C4-2B (cell line): ENCODE results near the gene GPS1.
A peak's percentile ranks its signal among the peaks of the same experiment; 100 is the strongest.

Experiments
- H3K27ac ChIP-seq: fragments of 450-650 bp; 2 replicates; pipeline ENCODE4 v1.5.1; 2017
- ZFX ChIP-seq: fragments of 450-650 bp; IDR thresholded peaks from 2 replicates; pipeline ENCODE4 v1.6.1; 2017
- TF ChIP-seq, protein P1 (sequence below): fragments of 450-650 bp; conservative IDR thresholded peaks from 2 replicates; pipeline ENCODE4 v1.5.1; 2017; ENCODE audit warnings: mild to moderate bottlenecking

GPS1 gene

DNA sequence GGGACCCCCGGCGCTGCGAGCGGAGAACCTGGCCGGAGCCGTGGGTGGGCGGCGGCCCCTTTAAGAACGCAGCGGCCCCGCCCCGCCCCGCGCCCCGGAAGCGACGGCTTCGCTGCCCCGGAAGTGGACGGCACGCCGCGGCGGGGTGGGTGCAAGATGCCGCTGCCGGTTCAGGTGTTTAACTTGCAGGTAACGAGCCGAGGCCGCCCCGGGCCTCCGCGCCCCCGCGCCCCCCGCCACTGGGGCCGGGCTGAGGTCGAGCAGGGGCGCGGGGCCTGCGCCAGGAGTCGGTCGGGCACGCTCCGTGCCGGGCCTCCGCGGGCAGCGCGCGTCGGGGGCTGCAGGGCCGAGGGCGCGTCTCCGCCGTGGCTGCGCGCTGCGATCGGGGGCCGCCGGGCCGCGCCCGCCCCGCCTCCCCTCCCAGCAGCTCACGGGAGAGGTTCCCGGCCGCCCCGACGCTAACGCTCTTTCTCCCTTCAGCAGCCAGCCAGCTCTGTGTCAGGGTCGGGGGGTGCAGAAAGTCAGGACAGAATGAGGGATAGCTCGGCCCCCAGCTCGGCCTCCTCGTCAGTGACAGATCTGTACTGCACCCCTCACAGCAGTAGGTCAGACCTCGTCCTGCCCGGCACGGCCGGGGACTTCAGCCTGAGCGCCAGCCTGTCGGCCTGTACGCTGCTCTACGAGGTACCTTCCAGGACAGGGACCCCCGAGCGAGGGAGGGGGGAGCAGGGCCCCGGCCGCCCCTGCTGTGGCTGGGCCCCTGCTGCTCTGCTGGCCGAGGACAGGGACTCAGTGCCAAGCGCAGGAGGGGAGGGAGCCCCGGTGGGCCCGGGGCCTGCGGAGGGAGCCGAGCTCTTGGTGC is at the start of gene GPS1, which contains the start of gene RFNG:
Gene GPS1 (plus strand): TSS at position 123 of the 862 bp plus-strand sequence. CDS start 34 bp downstream, at position 157.
Gene RFNG (minus strand): TSS at position 36 of the 862 bp plus-strand sequence. CDS start 45 bp downstream, outside the sequence.
- TF ChIP-seq, protein P1, sequence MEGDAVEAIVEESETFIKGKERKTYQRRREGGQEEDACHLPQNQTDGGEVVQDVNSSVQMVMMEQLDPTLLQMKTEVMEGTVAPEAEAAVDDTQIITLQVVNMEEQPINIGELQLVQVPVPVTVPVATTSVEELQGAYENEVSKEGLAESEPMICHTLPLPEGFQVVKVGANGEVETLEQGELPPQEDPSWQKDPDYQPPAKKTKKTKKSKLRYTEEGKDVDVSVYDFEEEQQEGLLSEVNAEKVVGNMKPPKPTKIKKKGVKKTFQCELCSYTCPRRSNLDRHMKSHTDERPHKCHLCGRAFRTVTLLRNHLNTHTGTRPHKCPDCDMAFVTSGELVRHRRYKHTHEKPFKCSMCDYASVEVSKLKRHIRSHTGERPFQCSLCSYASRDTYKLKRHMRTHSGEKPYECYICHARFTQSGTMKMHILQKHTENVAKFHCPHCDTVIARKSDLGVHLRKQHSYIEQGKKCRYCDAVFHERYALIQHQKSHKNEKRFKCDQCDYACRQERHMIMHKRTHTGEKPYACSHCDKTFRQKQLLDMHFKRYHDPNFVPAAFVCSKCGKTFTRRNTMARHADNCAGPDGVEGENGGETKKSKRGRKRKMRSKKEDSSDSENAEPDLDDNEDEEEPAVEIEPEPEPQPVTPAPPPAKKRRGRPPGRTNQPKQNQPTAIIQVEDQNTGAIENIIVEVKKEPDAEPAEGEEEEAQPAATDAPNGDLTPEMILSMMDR = no peak
- TF ChIP-seq ZFX = peak; percentile 77
- peak within 1 kb of the TSS; percentile 75 for H3K27ac ChIP-seq

DNA sequence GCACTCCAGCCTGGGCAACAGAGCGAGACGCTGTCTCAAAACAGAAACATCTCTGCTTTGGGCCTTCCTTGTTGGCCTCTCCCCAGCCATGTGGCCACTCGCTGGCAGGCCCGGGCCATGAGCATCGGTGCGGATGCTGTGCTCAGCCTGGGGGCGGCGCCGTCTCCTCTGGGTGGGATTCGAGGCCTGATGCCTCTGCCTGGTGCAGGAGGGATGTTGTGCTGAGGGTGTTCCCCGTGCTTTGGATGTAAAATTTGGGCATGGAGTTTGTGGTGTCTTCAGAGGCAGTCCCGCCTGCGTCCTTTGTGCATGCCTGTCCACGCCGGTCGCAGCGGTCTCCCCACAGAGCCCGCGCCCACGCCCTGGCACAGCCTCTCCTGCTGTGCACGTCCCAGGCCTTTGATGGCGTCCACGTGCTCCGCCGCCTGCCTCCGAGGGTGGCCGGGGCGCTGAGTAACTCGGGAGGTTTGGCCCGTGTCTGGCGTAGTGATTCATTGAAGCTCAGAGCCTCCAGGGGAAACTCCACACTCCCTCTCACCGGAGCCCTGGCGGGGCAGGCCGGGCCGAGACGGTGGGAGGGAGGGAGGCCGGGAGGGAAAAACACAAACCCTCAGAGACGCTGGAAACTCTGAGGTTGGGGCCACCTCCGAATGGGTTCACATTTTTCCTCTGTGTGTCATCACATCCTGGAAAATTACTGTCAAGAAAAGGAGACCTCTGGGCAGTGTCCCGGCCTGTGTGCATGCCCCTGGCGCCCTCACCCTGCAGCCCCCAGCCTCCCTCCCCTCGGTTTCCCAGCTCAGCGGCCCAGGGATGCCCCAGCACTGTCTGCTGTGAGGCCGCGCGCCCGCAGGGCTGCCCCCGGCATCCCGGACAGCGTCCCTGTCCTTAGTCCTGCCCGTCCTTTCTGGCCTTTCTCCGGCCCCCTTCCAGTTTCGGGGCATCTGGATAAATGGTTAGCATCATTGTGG is 48.0 kb upstream of the GPS1 start:
- H3K27ac ChIP-seq = no peak overlapping the region
- TF ChIP-seq ZFX = no peak

DNA sequence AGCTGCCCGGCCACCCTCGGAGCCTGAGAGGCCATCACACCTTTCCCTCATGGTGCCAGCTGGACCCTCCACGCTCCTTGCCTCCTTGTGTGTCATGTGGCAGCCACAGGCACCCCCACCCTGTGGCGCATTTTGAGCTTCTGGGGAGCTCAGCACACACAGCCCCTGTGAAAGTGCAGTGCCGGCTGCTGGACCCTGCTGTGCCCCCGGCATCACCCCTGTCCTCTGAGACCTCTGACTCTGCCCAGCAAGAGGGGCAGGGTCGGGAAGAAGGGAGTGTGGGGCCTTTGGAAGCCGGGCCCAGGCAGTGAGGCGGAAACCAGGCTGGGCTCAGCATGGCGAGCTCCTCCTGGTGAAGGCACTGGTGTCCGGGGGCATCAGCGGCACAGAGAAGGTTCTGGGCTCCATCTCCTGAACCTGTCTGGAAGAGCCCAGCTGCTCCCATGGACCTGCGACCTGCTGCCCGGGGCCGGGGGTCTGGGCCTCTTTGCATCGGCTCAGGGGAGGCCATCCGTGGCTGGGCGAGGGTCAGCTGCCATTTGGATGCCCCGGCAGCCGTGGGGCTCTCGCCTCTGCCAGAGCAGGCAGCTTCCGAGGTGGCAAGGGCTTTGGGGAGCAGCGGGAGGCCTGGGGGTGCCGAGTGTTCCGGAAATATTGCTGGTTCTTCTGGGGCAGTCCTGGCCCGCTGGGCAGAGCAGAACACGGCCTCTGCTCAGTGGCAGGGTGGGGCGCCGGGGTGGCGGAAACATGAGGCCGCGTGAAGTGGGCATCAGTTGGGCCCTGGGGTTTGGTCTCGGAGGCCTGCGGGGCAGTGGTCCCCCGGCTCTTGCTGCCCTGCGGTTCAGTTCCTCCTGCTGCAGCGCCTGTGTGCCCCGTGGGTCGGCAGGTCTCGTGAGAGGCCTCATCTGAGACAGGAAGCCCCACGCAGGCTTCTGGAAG is 46.9 kb upstream of the GPS1 start:
- H3K27ac ChIP-seq = no peak overlapping the region
- no peak for TF ChIP-seq ZFX

DNA sequence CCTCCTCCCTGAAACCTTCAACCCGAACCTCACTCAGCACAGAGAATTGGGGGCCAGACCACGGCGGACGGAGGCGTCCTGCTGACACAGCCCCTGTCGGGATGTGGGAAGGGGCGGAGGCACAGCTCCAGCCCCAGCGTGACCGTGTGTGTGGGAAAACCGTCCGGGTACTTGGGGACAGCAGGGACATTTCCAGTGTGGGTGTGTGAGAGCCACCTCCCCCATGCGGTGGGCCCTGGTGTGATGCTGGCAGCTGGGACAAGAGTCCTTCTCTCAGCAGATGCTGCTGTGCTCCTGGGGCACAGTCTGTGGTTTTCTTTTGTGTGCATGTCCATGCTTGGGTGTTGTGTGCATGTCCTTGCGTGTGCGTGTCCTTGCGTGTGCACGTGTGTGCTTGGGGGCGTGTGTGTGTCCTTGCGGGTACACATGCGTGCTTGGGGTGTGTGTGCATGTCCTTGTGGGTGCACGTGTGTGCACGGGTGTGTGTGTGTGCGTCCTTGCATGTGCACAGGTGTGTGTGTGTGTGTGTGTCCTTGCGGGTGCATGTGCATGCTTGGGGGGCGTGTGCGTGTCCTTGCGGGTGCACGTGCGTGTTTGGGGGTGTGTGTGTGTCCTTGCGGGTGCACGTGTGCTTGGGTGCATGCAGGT is 45.9 kb upstream of the GPS1 start:
- TF ChIP-seq, protein P1 = no peak
- TF ChIP-seq ZFX = no peak
- H3K27ac ChIP-seq = no peak overlapping the region

DNA sequence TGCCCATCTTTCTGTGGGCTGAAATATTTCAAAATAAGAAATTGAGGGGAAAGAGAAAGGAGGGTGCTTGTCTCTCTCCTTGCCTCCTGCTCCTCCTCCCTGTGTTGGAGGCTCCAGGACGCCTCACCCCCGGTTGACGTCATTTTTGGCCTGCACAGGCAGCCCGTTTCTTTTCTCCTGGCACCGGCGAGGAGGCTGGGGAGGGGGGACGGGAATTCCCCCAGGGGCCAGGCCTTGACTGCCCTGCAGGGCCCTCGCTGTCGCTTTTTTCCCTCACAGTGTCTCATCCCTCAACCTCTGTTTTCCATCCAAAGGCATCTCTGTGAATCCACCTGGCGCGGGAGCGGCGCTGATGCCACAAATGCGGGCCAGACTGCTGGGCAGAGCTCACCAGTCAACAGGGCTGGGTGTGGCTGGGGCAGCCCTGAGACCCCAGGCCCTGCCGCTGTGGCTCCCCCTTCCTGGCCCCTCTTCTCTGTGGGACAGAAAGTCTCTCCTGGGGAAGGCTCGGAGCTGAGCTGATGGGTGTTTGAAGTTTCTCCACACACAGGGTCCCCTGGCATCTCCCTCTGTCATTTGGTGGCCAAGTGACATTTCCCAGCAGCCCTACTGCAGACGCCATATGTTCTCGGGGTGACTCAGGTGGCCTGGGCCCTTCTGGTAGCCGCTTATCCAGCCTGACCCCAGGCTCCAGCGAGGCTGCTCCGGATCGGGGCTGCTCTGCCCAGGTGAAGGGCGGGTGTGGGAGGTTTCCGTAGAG is 45.0 kb upstream of the GPS1 start:
- H3K27ac ChIP-seq = no peak overlapping the region
- TF ChIP-seq, protein P1 = no peak
- TF ChIP-seq ZFX = no peak

DNA sequence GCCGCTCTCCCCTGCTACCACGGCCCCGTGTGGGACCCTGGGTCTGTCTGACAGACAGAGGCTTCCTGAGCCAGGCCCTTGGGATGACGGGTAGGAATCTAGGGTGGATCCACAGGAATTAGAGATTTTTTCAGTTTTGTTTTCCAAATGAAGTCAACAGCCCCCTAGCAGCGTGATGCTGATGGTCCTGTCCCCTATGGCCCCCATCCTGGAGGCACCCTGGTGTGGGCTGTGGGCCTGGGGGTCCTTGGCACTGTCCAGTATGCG is 44.5 kb upstream of the GPS1 start:
- TF ChIP-seq, protein P1 = no peak
- no peak for TF ChIP-seq ZFX
- no peak overlapping the region for H3K27ac ChIP-seq

DNA sequence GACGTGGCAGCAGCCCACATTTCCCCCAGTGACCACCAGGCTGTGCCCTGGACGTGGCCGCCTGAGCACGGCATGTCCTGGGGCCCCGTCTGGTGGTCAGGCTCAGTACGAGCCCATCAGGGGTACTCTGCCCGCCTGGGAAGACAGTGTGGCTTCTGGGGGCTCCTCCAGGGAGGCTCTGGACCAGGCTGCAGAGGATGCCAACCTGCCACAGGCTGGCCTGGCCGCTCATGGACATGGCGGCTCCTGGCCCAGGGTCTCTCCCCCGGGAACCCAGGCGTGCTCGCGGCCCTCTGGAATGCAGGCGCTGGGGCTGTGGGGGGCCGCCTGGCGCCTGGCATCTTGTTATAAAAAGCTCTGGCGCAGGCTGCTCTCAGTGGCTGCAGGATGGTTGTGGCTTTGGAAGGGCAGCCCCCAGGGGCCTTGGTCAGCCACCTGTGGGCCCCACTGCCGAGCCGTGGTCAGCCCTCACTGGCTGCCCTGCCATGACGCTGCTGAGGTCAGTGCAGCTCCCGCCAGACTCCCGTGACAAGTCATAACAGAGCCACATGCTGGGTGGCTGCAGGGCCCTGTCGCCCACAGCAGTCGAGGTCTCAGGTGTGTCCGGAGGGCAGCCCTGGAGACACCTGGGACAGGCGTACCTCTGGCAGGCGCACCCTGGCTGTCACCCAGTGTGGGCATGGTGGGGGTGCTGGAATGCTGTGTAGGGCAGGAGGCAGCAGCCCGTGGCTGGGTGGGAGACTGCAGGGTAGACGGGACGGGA is 44.0 kb upstream of the GPS1 start:
- TF ChIP-seq ZFX = no peak
- TF ChIP-seq, protein P1 = no peak
- no peak overlapping the region for H3K27ac ChIP-seq
